Measurements from ENCODE around the gene WWC1. TPM values are rescaled to one million over a fixed set of nuclear protein-coding genes. Genes with fewer than 3 reads are reported as not detected.

WWC1 gene
- total RNA-seq, 1 donor from 2014 or later: 1.5 TPM

GRCh38 chr5:168489059-168489458 lies 197.6 kb downstream of the WWC1 start:
- no peak for DNase-seq
- no peaks in the 10 kb centered on the region for H3K9me3 Mint-ChIP-seq (ENCODE audit: unreplicated experiment)
- H3K27ac Mint-ChIP-seq (ENCODE audit: unreplicated experiment): no peak overlapping the region
- H3K4me1 Mint-ChIP-seq (ENCODE audit: low read depth, unreplicated experiment): peaks cover 5% of the 10 kb centered on the region
- H3K4me3 Mint-ChIP-seq (ENCODE audit: unreplicated experiment): no peak overlapping the region
- no peak for TF ChIP-seq CTCF (IDR thresholded peaks at IDR 0.05; ENCODE audit: partially characterized antibody, unreplicated experiment)
- H3K27me3 Mint-ChIP-seq (ENCODE audit: unreplicated experiment): no peaks in the 10 kb centered on the region
- no peaks in the 10 kb centered on the region for H3K36me3 Mint-ChIP-seq (ENCODE audit: unreplicated experiment)

GRCh38 chr5:168494057-168494555 lies 202.7 kb downstream of the WWC1 start:
- TF ChIP-seq CTCF (IDR thresholded peaks at IDR 0.05; ENCODE audit: partially characterized antibody, unreplicated experiment): no peak
- DNase-seq: no peak
- Mint-ChIP-seq H3K27ac (ENCODE audit: unreplicated experiment) (no peak overlapping the region), H3K27me3 (ENCODE audit: unreplicated experiment) (no peaks in the 10 kb centered on the region), H3K9me3 (ENCODE audit: unreplicated experiment) (no peaks in the 10 kb centered on the region), H3K4me3 (ENCODE audit: unreplicated experiment) (no peak overlapping the region), H3K4me1 (ENCODE audit: low read depth, unreplicated experiment) (no peaks in the 10 kb centered on the region), H3K36me3 (ENCODE audit: unreplicated experiment) (no peaks in the 10 kb centered on the region)

GRCh38 chr5:168502563-168503237 lies 211.3 kb downstream of the WWC1 start:
- Mint-ChIP-seq H3K9me3 (ENCODE audit: unreplicated experiment) (no peaks in the 10 kb centered on the region), H3K4me1 (ENCODE audit: low read depth, unreplicated experiment) (no peaks in the 10 kb centered on the region), H3K27me3 (ENCODE audit: unreplicated experiment) (no peaks in the 10 kb centered on the region), H3K36me3 (ENCODE audit: unreplicated experiment) (no peaks in the 10 kb centered on the region), H3K4me3 (ENCODE audit: unreplicated experiment) (no peak overlapping the region), H3K27ac (ENCODE audit: unreplicated experiment) (no peak overlapping the region)
- TF ChIP-seq CTCF (IDR thresholded peaks at IDR 0.05; ENCODE audit: partially characterized antibody, unreplicated experiment): no peak
- no peak for DNase-seq

GRCh38 chr5:168513861-168514428 lies 222.5 kb downstream of the WWC1 start:
- Mint-ChIP-seq H3K36me3 (ENCODE audit: unreplicated experiment) (peaks cover 19% of the 10 kb centered on the region), H3K27ac (ENCODE audit: unreplicated experiment) (no peak overlapping the region), H3K4me3 (ENCODE audit: unreplicated experiment) (no peak overlapping the region), H3K4me1 (ENCODE audit: low read depth, unreplicated experiment) (peaks cover 1% of the 10 kb centered on the region), H3K9me3 (ENCODE audit: unreplicated experiment) (no peaks in the 10 kb centered on the region), H3K27me3 (ENCODE audit: unreplicated experiment) (no peaks in the 10 kb centered on the region)
- no peak for TF ChIP-seq CTCF (IDR thresholded peaks at IDR 0.05; ENCODE audit: partially characterized antibody, unreplicated experiment)
- DNase-seq: no peak

Other genes starting within 250 kb of the WWC1 start
- 65.2 TPM for gene RARS1, start 194.8 kb downstream of the WWC1 start, total RNA-seq (ENCODE audit: unreplicated experiment)
- 66.2 TPM for gene FBLL1, start 237.7 kb downstream of the WWC1 start, total RNA-seq (ENCODE audit: unreplicated experiment)

Measured in glutamatergic neuron (in vitro differentiated cells).